SHP77 (cell line): ENCODE measurements around the gene NACA2.
A peak's percentile ranks its signal among the peaks of the same experiment; 100 is the strongest.
"Not testable (repeated sequence)": the region's sequence is repeated elsewhere in the genome, so short reads cannot be mapped to it uniquely, and the experiment has no call there.

Experiments
- DNase-seq, 2 experiments: peaks; one replicate each; lab custom pipeline; 2025; lab: John Stamatoyannopoulos, UW

The NACA2 gene

GRCh38 chr17:61591018-61591417 lies at the start of gene NACA2:
TSS of gene NACA2 (minus strand) at chr17:61591219. CDS start at chr17:61591180, 39 bp downstream.
- DNase-seq = no peak

- DNase-seq = no peak
Observed at GRCh38 chr17:61639818-61640217, 48.8 kb upstream of the NACA2 start.

- DNase-seq = no peak
Observed at GRCh38 chr17:61638087-61638486, 47.1 kb upstream of the NACA2 start.

- peak; percentile 30 to 37 for DNase-seq
Observed at GRCh38 chr17:61635913-61636432, 45.0 kb upstream of the NACA2 start.

- DNase-seq = no peak
Observed at GRCh38 chr17:61634942-61635538, 44.0 kb upstream of the NACA2 start.

- no peak for DNase-seq
Observed at GRCh38 chr17:61634011-61634539, 43.1 kb upstream of the NACA2 start.

GRCh38 chr17:61632826-61633225 lies 41.8 kb upstream of the NACA2 start:
- DNase-seq = no peak

GRCh38 chr17:61631800-61632199 lies 40.8 kb upstream of the NACA2 start:
- DNase-seq = no peak

- DNase-seq = not testable (repeated sequence)
Observed at GRCh38 chr17:61628158-61628557, 37.1 kb upstream of the NACA2 start.

GRCh38 chr17:61627658-61628057 lies 36.6 kb upstream of the NACA2 start:
- no peak for DNase-seq

- DNase-seq = no peak
Observed at GRCh38 chr17:61627125-61627524, 36.1 kb upstream of the NACA2 start.

GRCh38 chr17:61625564-61625963 lies 34.5 kb upstream of the NACA2 start:
- no peak for DNase-seq

GRCh38 chr17:61624951-61625350 lies 33.9 kb upstream of the NACA2 start:
- no peak for DNase-seq

GRCh38 chr17:61621317-61621716 lies 30.3 kb upstream of the NACA2 start:
- DNase-seq = no peak

GRCh38 chr17:61619953-61620352 lies 28.9 kb upstream of the NACA2 start:
- no peak for DNase-seq

- DNase-seq = no peak
Observed at GRCh38 chr17:61619493-61619892, 28.5 kb upstream of the NACA2 start.

GRCh38 chr17:61618950-61619349 lies 27.9 kb upstream of the NACA2 start:
- DNase-seq = no peak

GRCh38 chr17:61617330-61617729 lies 26.3 kb upstream of the NACA2 start:
- no peak for DNase-seq

- DNase-seq = no peak
Observed at GRCh38 chr17:61616783-61617182, 25.8 kb upstream of the NACA2 start.

GRCh38 chr17:61614219-61614618 lies 23.2 kb upstream of the NACA2 start:
- DNase-seq = no peak

GRCh38 chr17:61611323-61611722 lies 20.3 kb upstream of the NACA2 start:
- DNase-seq = no peak

GRCh38 chr17:61605692-61606091 lies 14.7 kb upstream of the NACA2 start:
- no peak for DNase-seq

GRCh38 chr17:61601297-61601696 lies 10.3 kb upstream of the NACA2 start:
- DNase-seq = no peak

GRCh38 chr17:61600621-61601020 lies 9.6 kb upstream of the NACA2 start:
- no peak for DNase-seq
